Measurements from ENCODE around the gene TJP1. TPM values are rescaled to one million over a fixed set of nuclear protein-coding genes. Genes with fewer than 3 reads are reported as not detected.

TJP1 gene
- total and polyA plus RNA-seq, 9 of the 15 experiments (the other 6 are each of a cell fraction or from before 2014, with no cell fraction given): 9.1 to 39.3 (median 28.0) TPM

DNA sequence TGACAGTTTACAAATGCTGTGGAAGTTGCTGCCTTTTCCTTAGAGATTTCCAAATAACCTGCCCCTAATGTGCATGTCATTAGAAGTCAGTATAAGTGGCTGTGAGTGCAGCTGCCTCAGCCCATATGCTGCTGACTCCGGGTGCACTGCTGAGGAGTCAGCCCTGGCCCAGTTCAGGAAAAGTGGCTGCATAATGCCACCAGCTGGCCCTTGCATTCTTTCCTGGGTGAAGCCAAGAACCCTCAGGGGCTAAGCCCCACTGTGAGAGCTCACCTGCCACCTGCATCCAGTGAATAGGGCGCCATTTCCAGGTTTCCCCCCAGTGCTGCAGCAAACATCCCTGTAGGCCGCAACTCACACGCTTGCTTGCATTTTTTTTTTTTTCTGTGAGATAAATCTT is 139.9 kb downstream of the TJP1 start (continued):
- no peak for TF ChIP-seq GATA2 (CRISPR knock-in tag; IDR thresholded peaks at IDR 0.05)
- TF ChIP-seq ZNF124 (CRISPR knock-in tag; IDR thresholded peaks at IDR 0.05): no peak
- no peak for TF ChIP-seq DMBX1 (CRISPR knock-in tag; IDR thresholded peaks at IDR 0.05; ENCODE audit: borderline replicate concordance)
- TF ChIP-seq ZNF134 (CRISPR knock-in tag; conservative IDR thresholded peaks at IDR 0.05): no peak

DNA sequence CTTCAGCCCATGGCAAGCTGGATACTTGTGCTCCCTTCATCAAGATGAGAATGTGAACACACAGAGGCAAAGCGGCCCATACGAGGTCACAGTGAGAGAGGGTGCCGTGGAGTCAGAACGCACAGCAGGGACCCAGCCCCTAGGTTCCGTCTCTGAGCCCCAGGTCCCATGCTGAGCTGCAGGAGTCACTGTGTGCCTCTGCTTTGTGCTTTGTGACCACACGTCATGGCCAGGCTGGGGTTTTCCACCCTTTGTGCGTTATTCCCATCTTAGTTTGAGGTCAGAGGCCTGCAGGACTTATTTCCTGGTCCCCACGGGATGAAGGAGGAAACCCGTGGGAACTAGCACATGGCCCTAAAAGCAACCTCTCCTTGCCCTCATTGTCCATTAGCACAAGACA is 140.3 kb downstream of the TJP1 start:
- H3K4me3 ChIP-seq: no peak overlapping the region
- CTCF ChIA-PET (ENCODE audit: low intra/inter-chr PET ratio): no interaction called here
- no peak overlapping the region for H2AFZ ChIP-seq (ENCODE audit: low read depth, low read length)
- intact Hi-C loops (cut with micrococcal nuclease): no loop called here
- no peak overlapping the region for H3K9ac ChIP-seq (ENCODE audit: insufficient read depth in 1 of 2, low read depth in 2 of 2, low read length in 2 of 2)
- no peak for ATAC-seq
- H3K9me1 ChIP-seq (ENCODE audit: control insufficient read depth, insufficient read depth, low read length): no peaks in the 10 kb centered on the region
- H4K20me1 ChIP-seq (replicated peaks; ENCODE audit: control insufficient read depth, insufficient read depth, low read length): no peaks in the 10 kb centered on the region
- WGBS (ENCODE audit: insufficient coverage, low coverage, missing lambda C conversion rate): 20% methylated on average over 9 of the region's 9 CpGs
- H3K4me1 ChIP-seq (replicated peaks in 1 of 2; ENCODE audit: control insufficient read depth in 2 of 2, insufficient read depth in 2 of 2, low read length in 2 of 2): peaks cover 3 to 10% of the 10 kb centered on the region in 2 experiments; a peak in 1 of 5 replicates
- no peak for TF ChIP-seq FOXA1 (IDR thresholded peaks at IDR 0.05; ENCODE audit: borderline replicate concordance)
- TF ChIP-seq CTBP1 (IDR thresholded peaks at IDR 0.05; ENCODE audit: borderline replicate concordance): no peak
- no peak for TF ChIP-seq CEBPB (tag; IDR thresholded peaks at IDR 0.05)
- TF ChIP-seq NELFE (IDR thresholded peaks at IDR 0.05; ENCODE audit: insufficient read depth, insufficient read length): no peak
- no peak for TF ChIP-seq ADNP (tag; IDR thresholded peaks at IDR 0.05)
- no peak for TF ChIP-seq XRCC3 (IDR thresholded peaks at IDR 0.05)
- no peak for TF ChIP-seq ELF2 (CRISPR knock-in tag; IDR thresholded peaks at IDR 0.05)
- no peak for TF ChIP-seq ARID2 (IDR thresholded peaks at IDR 0.05)
- H3K79me2 ChIP-seq (ENCODE audit: control insufficient read depth, insufficient read depth, low read length): no peaks in the 10 kb centered on the region
- POLR2A ChIA-PET: no interaction called here
- in situ Hi-C loops (cut with MboI): no loop called here
- BruUV-seq (replicated peaks): no TSS peak
- no peak overlapping the region for H3K27ac ChIP-seq (ENCODE audit: extremely low read depth, low read depth, low read length)
- no peaks in the 10 kb centered on the region for H3K36me3 ChIP-seq (ENCODE audit: control insufficient read depth, insufficient read depth, low read length)
- no peak for DNase-seq (ENCODE audit: extremely low read depth in 1 of 4, low spot score in 3 of 4)
- no peak for FAIRE-seq
- H3K27me3 ChIP-seq (ENCODE audit: control insufficient read depth in 2 of 2, insufficient read depth in 2 of 2, low read length in 2 of 2): peaks cover 5 to 37% of the 10 kb centered on the region in 2 experiments; a peak in 3 of 5 replicates
- no peak overlapping the region for H3K4me2 ChIP-seq (ENCODE audit: insufficient read depth, low read length)
- H3K9me3 ChIP-seq (replicated peaks; ENCODE audit: control insufficient read depth, insufficient read depth, low read depth, low read length): no peaks in the 10 kb centered on the region
